Activated CD8-positive, alpha-beta memory T cell treated with anti-CD3 and anti-CD28 coated beads for 1 hour (primary cell): Measurements from ENCODE around the gene HAX1.
"Not testable (repeated sequence)": the region's sequence is repeated elsewhere in the genome, so short reads cannot be mapped to it uniquely, and the experiment has no call there.

Source experiments
- DNase-seq, 2 donors: peaks; one replicate each; pipeline ENCODE4 v3.0.0-alpha.2; 2020; ENCODE audit warnings: low read depth in 1 of 2; ENCODE audit errors: extremely low read depth in 1 of 2

The HAX1 gene

GRCh38 chr1:154276797-154277196 lies 4.4 kb downstream of the HAX1 start:
- no peak for DNase-seq

- not testable (repeated sequence) for DNase-seq
Observed at GRCh38 chr1:154287591-154287990, 15.2 kb downstream of the HAX1 start.

DNA sequence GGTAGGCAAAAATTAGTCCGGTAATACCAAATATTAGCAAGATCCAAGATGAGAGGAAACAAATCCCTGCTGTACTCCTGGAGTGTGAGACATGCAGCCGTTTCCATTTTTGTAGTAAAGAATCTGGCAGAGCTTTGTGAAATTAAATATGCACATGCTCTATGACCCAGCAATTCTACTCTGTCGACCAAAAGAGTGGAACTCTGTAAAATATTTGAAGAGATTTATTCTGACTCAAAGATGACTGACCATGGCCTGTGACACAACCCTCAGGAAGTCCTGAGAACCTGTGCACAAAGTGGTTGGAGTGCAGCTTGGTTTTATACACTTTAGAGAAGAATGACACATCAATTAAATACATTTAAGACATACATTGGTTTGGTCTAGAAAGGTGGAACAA lies 16.2 kb downstream of the HAX1 start:
- DNase-seq: no peak

DNA sequence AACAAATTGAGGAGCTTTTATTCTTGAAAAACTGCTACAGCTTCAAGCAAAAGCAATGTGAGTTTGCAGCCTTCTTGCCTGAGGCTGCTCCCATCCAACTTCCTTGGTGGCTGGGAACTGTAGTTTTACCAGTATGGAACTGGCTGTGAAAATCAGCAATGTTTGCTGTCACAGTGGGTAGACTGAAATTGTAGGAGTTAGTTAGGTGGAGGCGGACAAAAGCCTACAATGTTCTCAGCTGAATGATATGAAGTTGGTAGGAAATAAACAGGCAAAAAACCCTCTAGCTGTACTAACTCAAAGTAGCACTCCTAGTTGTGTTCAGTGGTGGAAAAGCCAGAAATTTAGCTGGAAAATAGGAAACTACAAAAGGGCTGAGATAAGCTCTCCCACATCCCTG lies 18.5 kb downstream of the HAX1 start:
- no peak for DNase-seq

GRCh38 chr1:154295408-154296235 lies 23.2 kb downstream of the HAX1 start:
- no peak for DNase-seq

- DNase-seq: no peak
Observed at GRCh38 chr1:154301582-154301981, 29.2 kb downstream of the HAX1 start.

DNA sequence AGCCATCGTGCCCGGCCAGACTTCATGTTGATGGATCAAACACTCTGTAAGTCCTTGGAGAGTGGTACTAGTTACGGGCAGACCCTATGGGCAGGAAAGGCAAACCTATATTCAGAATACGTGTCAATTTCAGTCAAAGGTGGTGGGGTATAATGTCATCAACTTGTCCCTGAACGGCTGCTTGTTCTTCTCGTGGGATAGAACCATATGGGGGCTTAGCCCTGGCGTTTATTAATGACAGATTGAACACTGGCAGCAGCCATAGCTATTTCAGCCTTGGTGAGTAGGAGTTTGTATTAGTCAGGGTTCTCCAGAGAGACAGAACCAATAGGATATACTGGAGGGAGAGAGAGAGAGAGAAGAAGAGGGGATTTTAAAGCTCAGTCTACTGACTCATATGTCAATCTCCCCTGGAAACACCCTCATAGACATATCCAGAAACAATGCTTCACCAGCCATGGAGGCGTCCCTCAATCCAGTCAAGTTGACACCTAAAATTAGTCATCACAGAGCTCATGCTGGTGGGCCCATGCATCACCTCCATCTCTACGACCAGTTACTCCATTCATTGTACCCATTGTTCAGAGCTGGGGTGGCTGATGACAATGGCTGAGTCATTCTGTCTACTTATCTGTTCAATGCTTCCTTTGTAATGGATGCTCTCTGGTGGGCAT lies 32.4 kb downstream of the HAX1 start:
- no peak for DNase-seq

DNA sequence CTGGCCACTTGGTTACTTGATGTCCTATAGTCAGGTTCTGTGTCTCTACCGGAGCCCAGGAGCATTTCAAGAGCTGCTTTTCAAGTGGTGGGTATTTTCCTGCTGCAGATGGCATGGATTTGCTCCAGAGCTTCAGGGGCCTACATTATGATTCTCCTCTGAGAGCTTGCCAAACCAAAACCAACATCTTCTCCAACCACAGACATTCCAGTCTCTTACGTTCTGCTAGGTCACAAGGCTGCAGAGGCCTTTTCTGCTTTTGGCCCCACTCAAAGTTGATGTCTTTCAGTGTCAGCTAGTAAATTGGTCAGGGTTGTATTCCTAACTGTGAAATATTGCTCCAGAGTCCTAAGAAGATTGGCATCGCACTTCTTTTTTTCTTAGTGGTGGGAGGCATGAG lies 33.7 kb downstream of the HAX1 start:
- no peak for DNase-seq

DNA sequence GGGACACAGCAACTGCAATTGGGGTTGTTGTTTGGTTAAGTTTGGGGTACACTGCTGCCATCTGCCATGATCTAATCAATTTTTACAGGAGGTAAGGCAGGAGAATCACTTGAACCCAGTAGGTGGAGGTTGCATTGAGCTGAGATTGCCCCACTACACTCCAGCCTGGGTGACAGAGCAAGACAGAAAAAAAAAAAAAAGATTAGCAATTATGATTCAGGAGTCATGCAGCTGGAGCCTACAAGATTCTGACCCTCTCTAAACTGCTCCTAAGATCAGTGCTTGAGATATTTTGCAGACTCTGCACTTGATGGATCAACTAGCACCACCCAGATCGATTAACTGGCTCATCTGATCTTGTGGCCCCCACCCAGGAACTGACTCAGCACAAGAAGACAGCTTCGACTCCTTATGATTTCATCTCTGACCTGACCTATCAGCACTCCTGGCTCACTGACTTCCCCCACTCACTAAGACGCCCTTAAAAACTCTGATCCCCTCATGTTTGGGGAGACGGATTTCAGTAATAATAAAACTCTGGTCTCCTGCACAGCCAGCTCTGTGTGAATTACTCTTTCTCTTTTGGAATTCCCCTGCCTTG lies 35.3 kb downstream of the HAX1 start:
- DNase-seq: not testable (repeated sequence)

DNA sequence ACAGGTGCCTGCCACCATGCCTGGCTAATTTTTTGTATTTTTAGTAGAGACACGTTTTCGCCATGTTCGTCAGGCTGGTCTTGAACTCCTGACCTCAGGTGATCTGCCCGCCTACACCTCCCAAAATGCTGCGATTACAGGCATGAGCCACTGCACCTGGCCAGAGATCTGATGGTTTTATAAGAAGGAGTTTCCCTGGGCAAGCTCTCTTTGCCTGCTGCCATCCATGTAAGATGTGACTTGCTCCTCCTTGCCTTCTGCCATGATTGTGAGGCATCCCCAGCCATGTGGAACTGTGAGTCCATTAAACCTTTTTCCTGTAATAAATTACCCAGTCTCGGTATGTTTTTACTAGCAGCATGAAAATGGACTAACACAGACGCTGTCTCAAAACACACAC lies 36.7 kb downstream of the HAX1 start:
- DNase-seq: not testable (repeated sequence)

- DNase-seq: not testable (repeated sequence)
Observed at GRCh38 chr1:154312229-154313065, 40.0 kb downstream of the HAX1 start.

DNA sequence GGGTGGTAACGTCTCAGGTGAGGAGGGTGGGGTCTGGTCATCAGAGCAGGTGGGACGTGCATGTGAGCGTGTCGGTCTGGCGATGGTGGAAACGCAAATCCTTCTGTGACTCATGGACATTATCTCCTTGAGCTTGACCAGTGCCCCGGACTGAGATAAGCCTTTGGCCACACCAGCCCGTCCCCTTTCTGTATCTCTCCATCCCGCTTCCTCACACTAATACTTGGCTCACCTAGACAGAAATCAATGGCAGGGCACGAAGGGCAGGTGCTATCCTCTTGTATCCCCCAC lies 40.6 kb downstream of the HAX1 start:
- DNase-seq: no peak

- not testable (repeated sequence) for DNase-seq
Observed at GRCh38 chr1:154314226-154314625, 41.8 kb downstream of the HAX1 start.

GRCh38 chr1:154316704-154317103 lies 44.3 kb downstream of the HAX1 start:
- no peak for DNase-seq

GRCh38 chr1:154318386-154318785 lies 46.0 kb downstream of the HAX1 start:
- DNase-seq: no peak

DNA sequence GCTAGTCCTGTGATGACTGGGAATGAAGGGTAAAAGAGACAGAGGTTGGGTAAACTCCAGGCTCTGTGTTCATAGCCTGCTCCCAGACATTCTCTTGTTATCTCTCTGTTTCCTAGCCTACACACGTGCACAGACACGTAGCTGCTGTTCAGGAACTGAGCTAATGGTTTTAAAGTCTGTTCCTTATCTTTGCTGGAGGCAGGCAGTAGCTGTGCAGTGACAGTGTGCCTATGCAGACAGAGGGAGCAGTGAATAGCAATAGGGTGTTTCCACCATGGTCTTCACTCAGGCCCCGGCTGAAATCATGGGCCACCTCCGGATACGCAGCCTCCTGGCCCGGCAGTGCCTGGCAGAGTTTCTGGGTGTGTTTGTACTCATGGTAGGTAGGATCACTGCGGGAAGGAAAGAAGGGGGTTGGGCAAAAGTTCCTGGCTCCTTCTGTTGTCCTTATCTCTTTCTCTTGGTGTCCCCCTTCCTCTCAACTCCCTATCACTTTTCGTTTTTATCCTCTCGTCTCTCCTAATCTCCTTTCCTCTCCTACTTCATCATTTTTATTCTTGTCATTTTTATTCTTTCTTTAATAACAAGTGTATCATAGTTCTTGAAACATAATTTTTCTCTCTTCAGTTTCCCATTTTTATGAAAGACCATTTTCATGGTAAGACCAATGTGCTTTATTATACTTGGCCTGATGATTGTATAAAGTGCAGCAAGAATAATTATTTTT lies 48.6 kb downstream of the HAX1 start, which contains the start of gene AQP10:
Gene AQP10 (plus strand): TSS at position 212 of the 727 bp plus-strand sequence. CDS start 63 bp downstream, at position 275.
- no peak for DNase-seq

DNA sequence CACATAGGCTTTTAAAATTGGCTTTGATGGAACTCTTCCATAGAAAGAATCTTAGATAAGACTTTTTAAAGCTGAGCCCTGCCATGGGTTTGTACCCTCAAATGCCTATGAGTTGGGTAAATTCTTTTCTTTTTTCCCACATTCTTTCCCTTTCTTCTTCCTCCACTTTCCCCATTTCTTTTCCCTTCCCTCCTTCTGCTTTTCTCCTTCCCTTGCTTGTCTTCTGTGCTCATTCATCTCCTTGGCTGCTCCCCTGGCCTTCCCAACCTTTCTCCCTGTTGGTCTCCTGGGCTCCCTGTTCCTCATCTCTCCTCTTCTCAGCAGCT lies 49.1 kb downstream of the HAX1 start:
- not testable (repeated sequence) for DNase-seq

- no peak for DNase-seq
Observed at GRCh38 chr1:154323493-154323892, 51.1 kb downstream of the HAX1 start.

DNA sequence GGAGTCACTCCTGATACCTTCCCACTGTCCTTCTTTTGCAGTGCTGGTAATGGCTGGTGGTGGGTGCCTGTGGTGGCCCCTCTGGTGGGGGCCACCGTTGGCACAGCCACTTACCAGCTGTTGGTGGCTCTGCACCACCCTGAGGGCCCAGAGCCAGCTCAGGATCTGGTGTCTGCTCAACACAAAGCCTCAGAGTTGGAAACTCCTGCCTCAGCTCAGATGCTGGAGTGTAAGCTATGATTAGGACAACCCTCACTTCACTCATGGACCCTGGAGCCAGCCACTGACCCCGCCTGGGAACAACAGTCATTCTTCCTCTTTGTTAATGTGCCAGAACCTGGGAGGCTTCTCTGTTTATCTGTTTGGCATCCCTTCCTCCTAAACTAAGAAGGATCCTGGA lies 51.8 kb downstream of the HAX1 start:
- DNase-seq: no peak
